HEK293 (cell line): ENCODE measurements around the gene MYO1F.

Source experiments
- CTCF ChIA-PET: fragments of 350-600 bp; formaldehyde crosslinking; extraction: SDS; loops from one replicate; lab custom pipeline; 2021; ENCODE audit warnings: antibody characterized with exemption; lab: Yijun Ruan, JAX
- POLR2A ChIA-PET: fragments of 300-600 bp; formaldehyde crosslinking; extraction: SDS; loops from one replicate; lab custom pipeline; 2020; ENCODE audit warnings: antibody characterized with exemption, inconsistent platforms; lab: Yijun Ruan, JAX
- H3K27ac ChIP-seq: fragments of 200-500 bp; sonication (Bioruptor generic); 2 replicates; pipeline ENCODE4 v1.5.1; 2014; ENCODE audit warnings: low read depth, low read length, control low read depth, inconsistent platforms; ENCODE audit errors: extremely low read depth
- H3K36me3 ChIP-seq, 2 experiments: fragments of 200-500 bp in 1 of 2; sonication (Bioruptor generic) in 1 of 2; 1 replicate in 1 of 2; 2 replicates in 1 of 2; pipeline ENCODE4 v1.5.1; 2014 to 2017; ENCODE audit warnings: inconsistent platforms in 2 of 2, low read length in 2 of 2; ENCODE audit not compliant: control insufficient read depth in 2 of 2, insufficient read depth in 1 of 2
- H3K4me1 ChIP-seq: fragments of 200-500 bp; sonication (Bioruptor generic); 2 replicates; pipeline ENCODE4 v1.5.1; 2014; ENCODE audit warnings: mild to moderate bottlenecking, low read length, inconsistent platforms; ENCODE audit not compliant: control insufficient read depth, insufficient read depth
- H3K4me3 ChIP-seq: 2 replicates; pipeline ENCODE4 v1.5.1; 2011; ENCODE audit warnings: low read depth, mild to moderate bottlenecking, control low read depth, low read length, moderate library complexity
- H3K9me3 ChIP-seq: fragments of 200-500 bp; sonication (Bioruptor generic); 2 replicates; pipeline ENCODE4 v1.5.1; 2014; ENCODE audit warnings: low read depth, low read length, inconsistent platforms; ENCODE audit not compliant: control insufficient read depth, insufficient read depth
- BCL11A ChIP-seq: fragments of 450-650 bp; formaldehyde crosslinking; IDR thresholded peaks from 2 replicates; pipeline ENCODE4 v1.5.1; 2016; ENCODE audit warnings: low read depth, missing biosample characterization, missing genetic modification characterization
- BCL6B ChIP-seq: fragments of 450-650 bp; formaldehyde crosslinking; IDR thresholded peaks from 2 replicates; pipeline ENCODE4 v1.5.1; 2017; ENCODE audit warnings: missing biosample characterization, missing genetic modification characterization
- EGR2 ChIP-seq: fragments of 450-650 bp; formaldehyde crosslinking; IDR thresholded peaks from 2 replicates; pipeline ENCODE4 v1.5.1; 2016; ENCODE audit warnings: low read depth, missing biosample characterization, missing genetic modification characterization
- FEZF1 ChIP-seq: fragments of 450-650 bp; formaldehyde crosslinking; IDR thresholded peaks from 2 replicates; pipeline ENCODE4 v1.5.1; 2016; ENCODE audit warnings: missing biosample characterization, missing genetic modification characterization
- GFI1B ChIP-seq: fragments of 450-650 bp; formaldehyde crosslinking; IDR thresholded peaks from 2 replicates; pipeline ENCODE4 v1.5.1; 2016; ENCODE audit warnings: missing biosample characterization, missing genetic modification characterization
- GLIS1 ChIP-seq: fragments of 450-650 bp; formaldehyde crosslinking; IDR thresholded peaks from 2 replicates; pipeline ENCODE4 v1.5.1; 2016; ENCODE audit warnings: missing biosample characterization, missing genetic modification characterization
- KLF1 ChIP-seq: fragments of 450-650 bp; formaldehyde crosslinking; IDR thresholded peaks from 2 replicates; pipeline ENCODE4 v1.5.1; 2016; ENCODE audit warnings: missing biosample characterization, missing genetic modification characterization
- KLF16 ChIP-seq: fragments of 450-650 bp; formaldehyde crosslinking; IDR thresholded peaks from 2 replicates; pipeline ENCODE4 v1.5.1; 2017; ENCODE audit warnings: missing biosample characterization, missing genetic modification characterization
- KLF8 ChIP-seq: fragments of 450-650 bp; formaldehyde crosslinking; IDR thresholded peaks from 2 replicates; pipeline ENCODE4 v1.5.1; 2016; ENCODE audit warnings: missing biosample characterization, missing genetic modification characterization
- KLF9 ChIP-seq: fragments of 450-650 bp; formaldehyde crosslinking; IDR thresholded peaks from 2 replicates; pipeline ENCODE4 v1.5.1; 2016; ENCODE audit warnings: missing biosample characterization, missing genetic modification characterization, low read depth
- PATZ1 ChIP-seq: fragments of 450-650 bp; formaldehyde crosslinking; IDR thresholded peaks from 2 replicates; pipeline ENCODE4 v1.5.1; 2016; ENCODE audit warnings: missing biosample characterization, missing genetic modification characterization
- SP2 ChIP-seq: fragments of 450-650 bp; formaldehyde crosslinking; IDR thresholded peaks from 2 replicates; pipeline ENCODE4 v1.5.1; 2016; ENCODE audit warnings: missing biosample characterization, missing genetic modification characterization
- SP3 ChIP-seq: fragments of 450-650 bp; formaldehyde crosslinking; IDR thresholded peaks from 2 replicates; pipeline ENCODE4 v1.5.1; 2016; ENCODE audit warnings: missing biosample characterization, missing genetic modification characterization
- ZBTB8A ChIP-seq: fragments of 450-650 bp; formaldehyde crosslinking; IDR thresholded peaks from 2 replicates; pipeline ENCODE4 v1.5.1; 2016; ENCODE audit warnings: missing biosample characterization, missing genetic modification characterization
- ZEB2 ChIP-seq: fragments of 450-650 bp; formaldehyde crosslinking; IDR thresholded peaks from 2 replicates; pipeline ENCODE4 v1.5.1; 2016; ENCODE audit warnings: missing biosample characterization, missing genetic modification characterization
- ZNF140 ChIP-seq: fragments of 450-650 bp; formaldehyde crosslinking; IDR thresholded peaks from 2 replicates; pipeline ENCODE4 v1.5.1; 2016; ENCODE audit warnings: missing biosample characterization, missing genetic modification characterization
- ZNF157 ChIP-seq: fragments of 450-650 bp; formaldehyde crosslinking; IDR thresholded peaks from 2 replicates; pipeline ENCODE4 v1.5.1; 2016; ENCODE audit warnings: missing biosample characterization, missing genetic modification characterization
- ZNF266 ChIP-seq: fragments of 450-650 bp; formaldehyde crosslinking; IDR thresholded peaks from 2 replicates; pipeline ENCODE4 v1.5.1; 2016; ENCODE audit warnings: missing biosample characterization, missing genetic modification characterization, low read depth
- ZNF404 ChIP-seq: fragments of 450-650 bp; formaldehyde crosslinking; IDR thresholded peaks from 2 replicates; pipeline ENCODE4 v1.5.1; 2017; ENCODE audit warnings: missing biosample characterization, missing genetic modification characterization
- ZNF549 ChIP-seq: fragments of 450-650 bp; IDR thresholded peaks from 2 replicates; pipeline ENCODE4 v1.5.1; 2018; ENCODE audit warnings: missing biosample characterization, missing genetic modification characterization, mild to moderate bottlenecking, inconsistent platforms, moderate library complexity
- ZNF560 ChIP-seq: fragments of 450-650 bp; formaldehyde crosslinking; IDR thresholded peaks from 2 replicates; pipeline ENCODE4 v1.5.1; 2017; ENCODE audit warnings: missing biosample characterization, missing genetic modification characterization, borderline replicate concordance
- ZNF830 ChIP-seq: fragments of 450-650 bp; IDR thresholded peaks from 2 replicates; pipeline ENCODE4 v1.5.0; 2018; ENCODE audit warnings: missing biosample characterization, missing genetic modification characterization, low read depth, mild to moderate bottlenecking, moderate library complexity
- ZSCAN23 ChIP-seq: fragments of 450-650 bp; formaldehyde crosslinking; IDR thresholded peaks from 2 replicates; pipeline ENCODE4 v1.5.1; 2016; ENCODE audit warnings: missing biosample characterization, missing genetic modification characterization

The MYO1F gene

GRCh38 chr19:8512115-8512967, 64.9 kb downstream of the MYO1F start:
- POLR2A ChIA-PET, result interaction anchor here (0.6 to 3.1 kb wide), 5 partner anchors 12 to 191 kb away, joined by 3 to 82 read pairs (median 4); partner anchors contain the start of genes NDUFA7 and RPS28
- TF ChIP-seq ZSCAN23 (tag by site-specific recombination) (no peak), ZNF549 (tag by site-specific recombination) (no peak), FEZF1 (tag by site-specific recombination) (no peak), SP3 (peak; percentile 74), ZNF140 (tag by site-specific recombination) (no peak), ZNF560 (tag by site-specific recombination) (no peak), GFI1B (tag by site-specific recombination) (no peak), SP2 (tag by site-specific recombination) (peak; percentile 90), ZEB2 (tag by site-specific recombination) (no peak), ZBTB8A (no peak), EGR2 (tag by site-specific recombination) (peak; percentile 49; the same call in 1 of the 2 replicates), PATZ1 (0 out of 2 replicates have a peak, but pooled peaks have one; percentile 12), KLF16 (tag by site-specific recombination) (no peak), KLF8 (tag by site-specific recombination) (peak; percentile 53; the same call in 1 of the 2 replicates), BCL6B (no peak), BCL11A (tag by site-specific recombination) (no peak), GLIS1 (tag by site-specific recombination) (peak; percentile 42; the same call in 1 of the 2 replicates), KLF9 (tag by site-specific recombination) (peak; percentile 88), ZNF157 (tag by site-specific recombination) (no peak), KLF1 (tag by site-specific recombination) (peak; percentile 57; the same call in 1 of the 2 replicates), ZNF830 (tag by site-specific recombination) (no peak), ZNF404 (tag by site-specific recombination) (no peak), ZNF266 (tag by site-specific recombination) (no peak)
- H3K36me3 ChIP-seq, result peaks cover 0 to 12% of the 10 kb centered on the region in 2 experiments; a peak in 1 of 3 replicates
- H3K9me3 ChIP-seq, result no peaks in the 10 kb centered on the region
- peaks cover 7% of the 10 kb centered on the region; the same call in 1 of the 2 replicates for H3K4me1 ChIP-seq
- no peak overlapping the region; the same call in 1 of the 2 replicates for H3K27ac ChIP-seq
- CTCF ChIA-PET, result interaction anchor here (2.1 kb wide), 1 partner anchor 67 kb away, joined by 9 read pairs; no protein-coding TSS in a partner anchor
- no peak overlapping the region for H3K4me3 ChIP-seq
